K562 (cell line): ENCODE measurements around the gene VGF. TPM values are rescaled to one million over a fixed set of nuclear protein-coding genes. Genes with fewer than 3 reads are reported as not detected.
A peak's percentile ranks its signal among the peaks of the same experiment; 100 is the strongest.

Experiments used
- ARID3A ChIP-seq: IDR thresholded peaks from 2 replicates; pipeline ENCODE4 v1.6.1; 2012; ENCODE audit warnings: low read depth, low read length, improper control_type of control experiment, borderline replicate concordance
- DMBX1 ChIP-seq: fragments of 250-450 bp; sonication (Bioruptor Pico); IDR thresholded peaks from 2 replicates; pipeline ENCODE4 v1.8.0; 2022; ENCODE audit warnings: inconsistent platforms, mild to moderate bottlenecking, moderate library complexity, borderline replicate concordance
- ELF4 ChIP-seq: fragments of 450-650 bp; formaldehyde crosslinking; IDR thresholded peaks from 2 replicates; pipeline ENCODE4 v1.4.0; 2022; ENCODE audit warnings: missing genetic modification characterization
- ETV1 ChIP-seq: fragments of 450-650 bp; conservative IDR thresholded peaks from 2 replicates; pipeline ENCODE4 v1.6.1; 2016; ENCODE audit warnings: missing genetic modification characterization, control low read depth, low read depth, missing compliant biosample characterization
- EZH2 ChIP-seq: IDR thresholded peaks from 2 replicates; pipeline ENCODE4 v1.6.1; 2012; ENCODE audit warnings: low read depth, mild to moderate bottlenecking, inconsistent platforms, low read length, borderline replicate concordance
- GATA2 ChIP-seq: sonication (generic); formaldehyde crosslinking; IDR thresholded peaks from 2 replicates; pipeline ENCODE4 v1.4.0; 2020; ENCODE audit warnings: mild to moderate bottlenecking, missing genetic modification reagents
- HCFC1 ChIP-seq: IDR thresholded peaks from 2 replicates; pipeline ENCODE4 v1.6.1; 2012; ENCODE audit warnings: low read depth, low read length, improper control_type of control experiment
- HSF4 ChIP-seq: fragments of 250-450 bp; sonication (Bioruptor Pico); IDR thresholded peaks from 2 replicates; pipeline ENCODE4 v2.1.2; 2022; ENCODE audit warnings: mild to moderate bottlenecking, moderate library complexity, borderline replicate concordance
- KDM1A ChIP-seq, 2 experiments: fragments of 450-650 bp; IDR thresholded peaks; 2 replicates each; pipeline ENCODE4 v1.6.1; 2016; ENCODE audit warnings: mild to moderate bottlenecking in 2 of 2
- L3MBTL2 ChIP-seq: fragments of 450-650 bp; IDR thresholded peaks from 2 replicates; pipeline ENCODE4 v1.6.1; 2016; ENCODE audit warnings: mild to moderate bottlenecking, moderate library complexity
- LEF1 ChIP-seq: fragments of 450-650 bp; IDR thresholded peaks from 2 replicates; pipeline ENCODE4 v1.6.1; 2016; ENCODE audit warnings: mild to moderate bottlenecking
- MTA1 ChIP-seq: fragments of 450-650 bp; IDR thresholded peaks from 2 replicates; pipeline ENCODE4 v1.6.1; 2017; ENCODE audit warnings: borderline replicate concordance
- PCBP2 ChIP-seq: fragments of 200-400 bp; formaldehyde crosslinking; IDR thresholded peaks from 2 replicates; pipeline ENCODE4 v1.6.1; 2018; ENCODE audit warnings: low read length, low read depth, mild to moderate bottlenecking, moderate library complexity; ENCODE audit not compliant: poor library complexity, severe bottlenecking
- SMC3 ChIP-seq: conservative IDR thresholded peaks from 2 replicates; pipeline ENCODE4 v1.6.1; 2011; ENCODE audit warnings: low read depth, low read length, improper control_type of control experiment; ENCODE audit not compliant: insufficient read depth
- SPI1 ChIP-seq: IDR thresholded peaks from 2 replicates; pipeline ENCODE4 v1.6.1; 2011; ENCODE audit warnings: low read depth, low read length, control low read depth, borderline replicate concordance
- TRIM25 ChIP-seq: fragments of 450-650 bp; IDR thresholded peaks from 2 replicates; pipeline ENCODE4 v1.7.0; 2016; ENCODE audit warnings: borderline replicate concordance
- TRIM28 ChIP-seq: fragments of 450-650 bp; IDR thresholded peaks from 2 replicates; pipeline ENCODE4 v1.6.1; 2017
- TSC22D4 ChIP-seq: fragments of 450-650 bp; IDR thresholded peaks from 2 replicates; pipeline ENCODE4 v1.6.1; 2016; ENCODE audit warnings: missing genetic modification characterization, missing biosample characterization, control low read depth
- TSHZ1 ChIP-seq: fragments of 250-450 bp; sonication (Bioruptor Pico); IDR thresholded peaks from 2 replicates; pipeline ENCODE4 v1.4.0; 2020; ENCODE audit warnings: mild to moderate bottlenecking, moderate library complexity
- ZBED1 ChIP-seq: IDR thresholded peaks from 2 replicates; pipeline ENCODE4 v1.6.1; 2014
- ZBTB7A ChIP-seq: IDR thresholded peaks from 2 replicates; pipeline ENCODE4 v1.6.1; 2011; ENCODE audit warnings: low read depth, mild to moderate bottlenecking, low read length, moderate library complexity, borderline replicate concordance; ENCODE audit not compliant: control insufficient read depth
- ZNF239 ChIP-seq: fragments of 250-450 bp; sonication (Bioruptor Pico); IDR thresholded peaks from 2 replicates; pipeline ENCODE4 v1.4.0; 2020; ENCODE audit warnings: mild to moderate bottlenecking
- polyA plus RNA-seq, 8 experiments: library from polyadenylated mRNA; depleted of rRNA in 4 of 8; stranded (reverse) in 5 of 8; unstranded in 3 of 8; fragments of >200 nt; fragmentation: Nextera tagmentation in 2 of 8; fragmentation: Illumina TruSeq in 1 of 8; extraction: Ambion mirVana in 2 of 8; extraction: Trizol in 1 of 8; gene quantifications; 2 replicates each; pipeline versions ENCODE4 v1.2.1 to v1.2.3, GENCODE V29; 2011 to 2014; ENCODE audit warnings: inconsistent platforms in 1 of 8, missing spikeins in 1 of 8
- total RNA-seq, 7 experiments: library from RNA; depleted of rRNA in 6 of 7; stranded (reverse); fragments of >200 nt in 6 of 7; fragmentation: Illumina TruSeq in 2 of 7; extraction: Trizol in 2 of 7; gene quantifications; 2 replicates each; pipeline versions ENCODE4 v1.2.1 to v1.2.3, GENCODE V29; 2011 to 2021; ENCODE audit warnings: low replicate concordance in 1 of 7
- TF ChIP-seq, protein P1 (sequence below): sonication (generic); formaldehyde crosslinking; IDR thresholded peaks from 2 replicates; pipeline ENCODE4 v1.9.0; 2022; ENCODE audit warnings: mild to moderate bottlenecking, missing genetic modification reagents

Gene VGF
- total and polyA plus RNA-seq, 9 of the 15 experiments (the other 6 are each of a cell fraction or from before 2014, with no cell fraction given) = 0.03 to 5.7 (median 0.34) TPM

DNA sequence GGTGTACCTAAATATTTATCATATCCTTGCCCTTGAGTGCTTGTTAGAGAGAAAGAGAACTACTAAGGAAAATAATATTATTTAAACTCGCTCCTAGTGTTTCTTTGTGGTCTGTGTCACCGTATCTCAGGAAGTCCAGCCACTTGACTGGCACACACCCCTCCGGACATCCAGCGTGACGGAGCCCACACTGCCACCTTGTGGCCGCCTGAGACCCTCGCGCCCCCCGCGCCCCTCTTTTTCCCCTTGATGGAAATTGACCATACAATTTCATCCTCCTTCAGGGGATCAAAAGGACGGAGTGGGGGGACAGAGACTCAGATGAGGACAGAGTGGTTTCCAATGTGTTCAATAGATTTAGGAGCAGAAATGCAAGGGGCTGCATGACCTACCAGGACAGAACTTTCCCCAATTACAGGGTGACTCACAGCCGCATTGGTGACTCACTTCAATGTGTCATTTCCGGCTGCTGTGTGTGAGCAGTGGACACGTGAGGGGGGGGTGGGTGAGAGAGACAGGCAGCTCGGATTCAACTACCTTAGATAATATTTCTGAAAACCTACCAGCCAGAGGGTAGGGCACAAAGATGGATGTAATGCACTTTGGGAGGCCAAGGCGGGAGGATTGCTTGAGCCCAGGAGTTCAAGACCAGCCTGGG is 27.0 kb downstream of the VGF start (continued):
- TF ChIP-seq ETV1 (peak; percentile 99), MTA1 (peak; percentile 92), GATA2 (CRISPR knock-in tag) (no peak), L3MBTL2 (peak; percentile 86), TRIM25 (no peak), KDM1A (IDR thresholded peaks at IDR 0.05) (peak; percentile 46 to 67; a peak in 3 of 4 replicates), HCFC1 (peak; percentile 5; the same call in 1 of the 2 replicates), TRIM28 (0 out of 2 replicates have a peak, but pooled peaks have one; percentile 79), ZBED1 (no peak), SPI1 (no peak), LEF1 (peak; percentile 98), HSF4 (CRISPR knock-in tag) (no peak), EZH2 (no peak), TSC22D4 (tag) (no peak), TSHZ1 (CRISPR knock-in tag) (no peak), ARID3A (peak; percentile 75; the same call in 1 of the 2 replicates), ELF4 (peak; percentile 52; the same call in 1 of the 2 replicates), ZNF239 (CRISPR knock-in tag) (no peak), DMBX1 (CRISPR knock-in tag) (peak; percentile 53; the same call in 1 of the 2 replicates), SMC3 (peak; percentile 66), ZBTB7A (peak; percentile 100), PCBP2 (no peak)
- TF ChIP-seq, protein P1, sequence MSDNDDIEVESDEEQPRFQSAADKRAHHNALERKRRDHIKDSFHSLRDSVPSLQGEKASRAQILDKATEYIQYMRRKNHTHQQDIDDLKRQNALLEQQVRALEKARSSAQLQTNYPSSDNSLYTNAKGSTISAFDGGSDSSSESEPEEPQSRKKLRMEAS (CRISPR knock-in tag) = peak; percentile 57
